Panc1 (cell line): ENCODE results near the gene IL1RAPL1. TPM values are rescaled to one million over a fixed set of nuclear protein-coding genes. Genes with fewer than 3 reads are reported as not detected.

Experiments used
- ATAC-seq: fragments of 200-7000 bp; cut with Tn5 transposase; 2 replicates; pipeline ENCODE4 v1.9.1; 2020; ENCODE audit warnings: mild to moderate bottlenecking, moderate library complexity
- BruUV-seq: library from RNA; stranded (reverse); fragments of 400-500 nt; replicated peaks from 2 replicates; lab custom pipeline; 2021; lab: Mats Ljungman, UMichigan
- CTCF ChIA-PET: fragments of 300-600 bp; sonication (Branson Sonifier 250); formaldehyde crosslinking; loops from one replicate; lab custom pipeline; 2022; ENCODE audit warnings: antibody characterized with exemption; lab: Charles Lee
- POLR2A ChIA-PET: fragments of 300-600 bp; sonication (Branson Sonifier 250); formaldehyde crosslinking; loops from one replicate; lab custom pipeline; 2022; ENCODE audit warnings: antibody characterized with exemption; lab: Charles Lee
- DNase-seq: peaks from one replicate; pipeline ENCODE4 v3.0.0-alpha.2; 2010; ENCODE audit warnings: low read depth, low spot score
- H3K27ac ChIP-seq: 2 replicates; pipeline ENCODE4 v1.5.1; 2011; ENCODE audit warnings: mild to moderate bottlenecking, low read length, inconsistent platforms
- H3K27me3 ChIP-seq: fragments of 200-500 bp; sonication (Bioruptor generic); 2 replicates; pipeline ENCODE4 v1.6.0; 2014; ENCODE audit warnings: low read length, inconsistent platforms; ENCODE audit not compliant: control insufficient read depth, insufficient read depth
- H3K36me3 ChIP-seq: fragments of 200-500 bp; sonication (Bioruptor generic); 2 replicates; pipeline ENCODE4 v1.5.1; 2014; ENCODE audit warnings: inconsistent platforms, mild to moderate bottlenecking, low read length, moderate library complexity; ENCODE audit not compliant: control insufficient read depth, insufficient read depth
- H3K4me1 ChIP-seq: 2 replicates; pipeline ENCODE4 v1.5.1; 2011; ENCODE audit warnings: inconsistent platforms, mild to moderate bottlenecking, low read length, moderate library complexity; ENCODE audit not compliant: control insufficient read depth, insufficient read depth
- H3K4me3 ChIP-seq, 2 experiments: 2 replicates each; pipeline ENCODE4 v1.5.1; 2011 to 2012; ENCODE audit warnings: low read depth in 2 of 2, low read length in 2 of 2, mild to moderate bottlenecking in 2 of 2, inconsistent platforms in 1 of 2, moderate library complexity in 1 of 2
- H3K9me3 ChIP-seq: fragments of 200-500 bp; sonication (Bioruptor generic); 2 replicates; pipeline ENCODE4 v1.5.1; 2014; ENCODE audit warnings: low read depth, mild to moderate bottlenecking, inconsistent platforms, low read length, moderate library complexity; ENCODE audit not compliant: control insufficient read depth, insufficient read depth
- CTCF ChIP-seq: fragments of 450-650 bp; IDR thresholded peaks from 2 replicates; pipeline ENCODE4 v1.5.1; 2017; ENCODE audit warnings: mild to moderate bottlenecking
- POLR2AphosphoS5 ChIP-seq: IDR thresholded peaks from 2 replicates; pipeline ENCODE4 v1.6.1; 2012; ENCODE audit warnings: mild to moderate bottlenecking, low read depth, low read length, moderate library complexity
- REST ChIP-seq, 2 experiments: IDR thresholded peaks; 2 replicates each; pipeline ENCODE4 v1.6.1; 2011 to 2012; ENCODE audit warnings: low read depth in 2 of 2, control low read depth in 1 of 2, low read length in 1 of 2, mild to moderate bottlenecking in 1 of 2, moderate library complexity in 1 of 2; ENCODE audit not compliant: insufficient read depth in 1 of 2
- SIN3A ChIP-seq: IDR thresholded peaks from 2 replicates; pipeline ENCODE4 v1.6.1; 2012; ENCODE audit warnings: low read depth, mild to moderate bottlenecking, low read length, moderate library complexity, borderline replicate concordance; ENCODE audit not compliant: insufficient read depth
- TCF7L2 ChIP-seq: IDR thresholded peaks from 2 replicates; pipeline ENCODE4 v1.6.1; 2011; ENCODE audit warnings: mild to moderate bottlenecking, low read depth, low read length, inconsistent platforms
- in situ Hi-C: cut with HindIII; loops from 2 replicates; pipeline ENCODE4 v1.10.0; 2016; ENCODE audit warnings: low sequenced_read_pairs, low pct_unique_long_range_greater_than_20kb
- intact Hi-C: fragments of 100-400 bp; cut with micrococcal nuclease; formaldehyde crosslinking; loops from one replicate; pipeline ENCODE4 v1.10.0; 2022; ENCODE audit not compliant: unreplicated experiment
- total RNA-seq: library from RNA; stranded (reverse); gene quantifications from one replicate; pipeline ENCODE4 v1.2.1, GENCODE V29; 2021; ENCODE audit not compliant: unreplicated experiment

The IL1RAPL1 gene
- total RNA-seq, 1 experiment from 2014 or later, result 0.59 TPM

GRCh38 chrX:29242856-29243255, 655.6 kb downstream of the IL1RAPL1 start:
- ChIA-PET POLR2A (no interaction called here), CTCF (no interaction called here)
- Histone ChIP-seq H3K9me3 (no peaks in the 10 kb centered on the region), H3K36me3 (no peaks in the 10 kb centered on the region), H3K4me3 (no peak overlapping the region), H3K27me3 (no peaks in the 10 kb centered on the region), H3K4me1 (no peaks in the 10 kb centered on the region; the same call in 1 of the 2 replicates), H3K27ac (no peak overlapping the region)
- in situ Hi-C loops, result no loop called here
- ATAC-seq, result no peak
- no TSS peak for BruUV-seq
- TF ChIP-seq TCF7L2 (no peak), CTCF (no peak), REST (IDR thresholded peaks at IDR 0.05; ENCODE audit: insufficient read depth in 1 of 2, low read depth in 2 of 2, low read length in 1 of 2) (no peak)
- intact Hi-C loops, result no loop called here
- no peak for DNase-seq

- ATAC-seq, result no peak
- H3K27me3 ChIP-seq, result no peaks in the 10 kb centered on the region
- ChIA-PET CTCF (no interaction called here), POLR2A (no interaction called here)
- DNase-seq, result no peak
- H3K4me3 ChIP-seq, result no peak overlapping the region
- no peaks in the 10 kb centered on the region for H3K9me3 ChIP-seq
- no TSS peak for BruUV-seq
- intact Hi-C loops, result no loop called here
- in situ Hi-C loops, result no loop called here
- no peaks in the 10 kb centered on the region; the same call in 1 of the 2 replicates for H3K4me1 ChIP-seq
- H3K36me3 ChIP-seq, result no peaks in the 10 kb centered on the region
- H3K27ac ChIP-seq, result no peak overlapping the region
- TF ChIP-seq TCF7L2 (no peak), POLR2AphosphoS5 (no peak), SIN3A (no peak), CTCF (no peak), REST (IDR thresholded peaks at IDR 0.05; ENCODE audit: insufficient read depth in 1 of 2, low read depth in 2 of 2, low read length in 1 of 2) (no peak)
These were observed 656.7 kb downstream of the IL1RAPL1 start for GRCh38 chrX:29243942-29244341.
